Measurements from ENCODE around the gene AMY1C. TPM values are rescaled to one million over a fixed set of nuclear protein-coding genes. Genes with fewer than 3 reads are reported as not detected.
"Not testable (repeated sequence)": the region's sequence is repeated elsewhere in the genome, so short reads cannot be mapped to it uniquely, and the experiment has no call there.

AMY1C gene
- 10 to 100 TPM in 1 of 7 donors, 1 to 10 TPM in 2, under 1 TPM in 1, not detected in 3; 0.40 to 24.8 (median 5.3) TPM for total RNA-seq
- under 1 TPM in 1 of 2 donors, not detected in 1; 0.12 TPM for polyA plus RNA-seq
- long read RNA-seq, donor 1, partial matches to known transcripts = 0 of 1 reads
- long read RNA-seq, donor 1, other reads (novel, unspliced or antisense) = 1 of 1 reads
- long read RNA-seq, donor 2 = 0 reads
- long read RNA-seq, donor 3, partial matches to known transcripts = 0 of 20 reads
- long read RNA-seq, donor 3, other reads (novel, unspliced or antisense) = 19 of 20 reads

GRCh38 chr1:103749598-103749997 lies at the start of gene AMY1C:
Gene AMY1C (plus strand): TSS chr1:103749898. CDS start chr1:103750470, 572 bp downstream.
- H3K4me1 ChIP-seq (ENCODE audit: insufficient read depth); H3K4me3 ChIP-seq; DNase-seq; H3K36me3 ChIP-seq; H3K27me3 ChIP-seq; intact Hi-C loops (cut with DNase I); H3K27ac ChIP-seq; H3K9me3 ChIP-seq: not testable (repeated sequence)
- no CpG with 5 or more reads among the region's 5 CpGs for WGBS, 3 donors

GRCh38 chr1:103700669-103701068 lies 49.0 kb upstream of the AMY1C start:
- H3K4me1 ChIP-seq (ENCODE audit: insufficient read depth); H3K36me3 ChIP-seq; H3K9me3 ChIP-seq; H3K27ac ChIP-seq; DNase-seq; intact Hi-C loops (cut with DNase I); H3K27me3 ChIP-seq; H3K4me3 ChIP-seq: not testable (repeated sequence)
- WGBS, 3 donors = no CpG with 5 or more reads among the region's 4 CpGs

GRCh38 chr1:103701256-103701655 lies 48.4 kb upstream of the AMY1C start:
- WGBS, 3 donors = no CpG with 5 or more reads among the region's 4 CpGs
- H3K27me3 ChIP-seq; H3K36me3 ChIP-seq; intact Hi-C loops (cut with DNase I); H3K4me3 ChIP-seq; H3K9me3 ChIP-seq; H3K4me1 ChIP-seq (ENCODE audit: insufficient read depth); DNase-seq; H3K27ac ChIP-seq: not testable (repeated sequence)

GRCh38 chr1:103707670-103708069 lies 42.0 kb upstream of the AMY1C start:
- H3K27me3 ChIP-seq; H3K9me3 ChIP-seq; H3K36me3 ChIP-seq; H3K27ac ChIP-seq; intact Hi-C loops (cut with DNase I); H3K4me3 ChIP-seq; H3K4me1 ChIP-seq (ENCODE audit: insufficient read depth); DNase-seq: not testable (repeated sequence)
- WGBS, 3 donors = no CpG with 5 or more reads among the region's 3 CpGs

GRCh38 chr1:103710381-103710780 lies 39.3 kb upstream of the AMY1C start:
- intact Hi-C loops (cut with DNase I); DNase-seq; H3K27me3 ChIP-seq; H3K4me3 ChIP-seq; H3K4me1 ChIP-seq (ENCODE audit: insufficient read depth); H3K36me3 ChIP-seq; H3K27ac ChIP-seq; H3K9me3 ChIP-seq: not testable (repeated sequence)
- no CpG with 5 or more reads among the region's 3 CpGs for WGBS, 3 donors

GRCh38 chr1:103717404-103717803 lies 32.3 kb upstream of the AMY1C start:
- H3K27ac ChIP-seq; H3K27me3 ChIP-seq; H3K36me3 ChIP-seq; intact Hi-C loops (cut with DNase I); H3K4me3 ChIP-seq; H3K4me1 ChIP-seq (ENCODE audit: insufficient read depth); H3K9me3 ChIP-seq; DNase-seq: not testable (repeated sequence)
- 76 to 93% (median 78%) methylated on average over 6 of the region's 6 CpGs for WGBS, 3 donors

GRCh38 chr1:103721473-103721872 lies 28.2 kb upstream of the AMY1C start:
- H3K36me3 ChIP-seq; H3K9me3 ChIP-seq; H3K27me3 ChIP-seq; DNase-seq; H3K4me1 ChIP-seq (ENCODE audit: insufficient read depth); intact Hi-C loops (cut with DNase I); H3K27ac ChIP-seq; H3K4me3 ChIP-seq: not testable (repeated sequence)
- no CpG with 5 or more reads among the region's 2 CpGs for WGBS, 3 donors

GRCh38 chr1:103735334-103735733 lies 14.4 kb upstream of the AMY1C start:
- H3K4me1 ChIP-seq (ENCODE audit: insufficient read depth); H3K4me3 ChIP-seq; H3K27ac ChIP-seq; DNase-seq; H3K9me3 ChIP-seq; H3K36me3 ChIP-seq; H3K27me3 ChIP-seq; intact Hi-C loops (cut with DNase I): not testable (repeated sequence)
- WGBS, 3 donors = no CpG with 5 or more reads among the region's 3 CpGs

GRCh38 chr1:103738031-103738430 lies 11.7 kb upstream of the AMY1C start:
- H3K36me3 ChIP-seq; H3K27me3 ChIP-seq; H3K4me1 ChIP-seq (ENCODE audit: insufficient read depth); intact Hi-C loops (cut with DNase I); H3K9me3 ChIP-seq; H3K27ac ChIP-seq; H3K4me3 ChIP-seq; DNase-seq: not testable (repeated sequence)
- WGBS, 3 donors = no CpG with 5 or more reads among the region's 3 CpGs

- H3K9me3 ChIP-seq; DNase-seq; H3K36me3 ChIP-seq; H3K4me3 ChIP-seq; H3K27ac ChIP-seq; intact Hi-C loops (cut with DNase I); H3K4me1 ChIP-seq (ENCODE audit: insufficient read depth); H3K27me3 ChIP-seq: not testable (repeated sequence)
- WGBS, 3 donors = no CpG with 5 or more reads among the region's 4 CpGs
These were observed 5.2 kb upstream of the AMY1C start for GRCh38 chr1:103744449-103744848.

- DNase-seq; H3K4me1 ChIP-seq (ENCODE audit: insufficient read depth); intact Hi-C loops (cut with DNase I); H3K9me3 ChIP-seq; H3K27me3 ChIP-seq; H3K4me3 ChIP-seq; H3K27ac ChIP-seq; H3K36me3 ChIP-seq: not testable (repeated sequence)
- WGBS, 3 donors = no CpG with 5 or more reads among the region's 4 CpGs
These were observed 4.7 kb upstream of the AMY1C start for GRCh38 chr1:103745040-103745439.

GRCh38 chr1:103748273-103748672 lies 1.4 kb upstream of the AMY1C start:
- H3K9me3 ChIP-seq; H3K4me3 ChIP-seq; intact Hi-C loops (cut with DNase I); H3K27ac ChIP-seq; H3K4me1 ChIP-seq (ENCODE audit: insufficient read depth); H3K36me3 ChIP-seq; DNase-seq; H3K27me3 ChIP-seq: not testable (repeated sequence)
- WGBS, 3 donors = no CpG with 5 or more reads among the region's 6 CpGs
